Activated naive CD4-positive, alpha-beta T cell treated with Interleukin-2 at 50 U/mL for 16 hours (primary cell): Measurements from ENCODE around the gene SEMA4A.

Experiments
- DNase-seq: peaks from one replicate; pipeline ENCODE4 v3.0.0-alpha.2; 2020

The SEMA4A gene

GRCh38 chr1:156136970-156137483 is 16.4 kb upstream of the SEMA4A start:
- no peak for DNase-seq

GRCh38 chr1:156138458-156138867 is 14.9 kb upstream of the SEMA4A start:
- DNase-seq, result no peak

- peak; percentile 44 for DNase-seq
Measured at GRCh38 chr1:156140879-156141707, 12.3 kb upstream of the SEMA4A start.

- no peak for DNase-seq
Measured at GRCh38 chr1:156143765-156144489, 9.5 kb upstream of the SEMA4A start.

- DNase-seq, result no peak
Measured at GRCh38 chr1:156144742-156145141, 8.6 kb upstream of the SEMA4A start.

- DNase-seq, result no peak
Measured at GRCh38 chr1:156145650-156146019, 7.8 kb upstream of the SEMA4A start.

GRCh38 chr1:156146020-156146768 is 7.2 kb upstream of the SEMA4A start:
- peak; percentile 44 for DNase-seq

- no peak for DNase-seq
Measured at GRCh38 chr1:156146769-156147405, 6.5 kb upstream of the SEMA4A start.

GRCh38 chr1:156148216-156148615 is 5.2 kb upstream of the SEMA4A start:
- no peak for DNase-seq

GRCh38 chr1:156149374-156150332 is 3.7 kb upstream of the SEMA4A start:
- no peak for DNase-seq

- DNase-seq, result no peak
Measured at GRCh38 chr1:156150333-156151011, 2.9 kb upstream of the SEMA4A start.

- DNase-seq, result no peak
Measured at GRCh38 chr1:156151093-156151688, 2.2 kb upstream of the SEMA4A start.

GRCh38 chr1:156152628-156153027 is 757 bp upstream of the SEMA4A start:
- DNase-seq, result no peak

GRCh38 chr1:156154317-156154749 is 948 bp downstream of the SEMA4A start:
- DNase-seq, result no peak

GRCh38 chr1:156155756-156156510 is 2.5 kb downstream of the SEMA4A start:
- no peak for DNase-seq

- no peak for DNase-seq
Measured at GRCh38 chr1:156157506-156157905, 4.1 kb downstream of the SEMA4A start.

- DNase-seq, result no peak
Measured at GRCh38 chr1:156157966-156158365, 4.6 kb downstream of the SEMA4A start.

- no peak for DNase-seq
Measured at GRCh38 chr1:156160000-156160742, 6.8 kb downstream of the SEMA4A start.

- DNase-seq, result peak; percentile 75
Measured at GRCh38 chr1:156160743-156161171, 7.4 kb downstream of the SEMA4A start.
